ENCODE results near the gene UBAC2.

DNA sequence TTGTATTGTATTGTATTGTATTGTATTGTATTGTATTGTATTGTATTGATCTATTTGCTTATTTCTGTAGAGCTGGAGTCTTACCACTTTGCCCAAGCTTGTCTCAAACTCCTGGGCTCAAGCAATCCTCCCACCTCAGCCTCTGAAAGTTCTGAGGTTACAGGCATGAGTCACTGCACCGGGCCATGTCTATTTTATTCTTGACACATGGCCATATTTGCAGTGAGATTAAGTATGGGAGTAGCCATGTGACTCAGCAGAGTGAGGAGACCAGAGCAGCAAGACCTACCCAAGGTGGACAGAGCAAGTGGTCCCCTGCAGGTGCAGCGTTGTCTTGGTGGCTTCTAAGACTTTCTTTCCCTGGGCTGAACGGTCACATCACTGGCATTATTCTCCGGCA, 49.1 kb upstream of the UBAC2 start:
- TF ChIP-seq EZH2 (IDR thresholded peaks at IDR 0.05; ENCODE audit: borderline replicate concordance, low read depth, low read length, severe bottlenecking) = no peak
- no peak for TF ChIP-seq CTCF (IDR thresholded peaks at IDR 0.05; ENCODE audit: borderline replicate concordance, extremely low read depth, low read length, poor library complexity, severe bottlenecking)

All from DND-41 (cell line).